GM12873 (cell line): Measurements from ENCODE around the gene ATP4B.

Experiments
- CTCF ChIP-seq: IDR thresholded peaks from 2 replicates; pipeline ENCODE4 v1.5.1; 2012; ENCODE audit warnings: low read depth, mild to moderate bottlenecking, moderate library complexity, low read length, control low read depth; ENCODE audit not compliant: insufficient read depth; ENCODE audit errors: missing control alignments

The ATP4B gene

GRCh38 chr13:113657851-113658741 is at the start of gene ATP4B:
Gene ATP4B, minus strand, starts transcription at chr13:113658198. Its CDS starts 54 bp downstream, at chr13:113658144.
- no peak for TF ChIP-seq CTCF

- no peak for TF ChIP-seq CTCF
These were observed 14.1 kb upstream of the ATP4B start for GRCh38 chr13:113672002-113672651.

- no peak for TF ChIP-seq CTCF
These were observed 13.3 kb upstream of the ATP4B start for GRCh38 chr13:113671066-113672001.

- TF ChIP-seq CTCF, result no peak
These were observed 12.5 kb upstream of the ATP4B start for GRCh38 chr13:113670541-113670940.

- TF ChIP-seq CTCF, result no peak
These were observed 11.8 kb upstream of the ATP4B start for GRCh38 chr13:113669755-113670341.

- TF ChIP-seq CTCF, result no peak
These were observed 11.3 kb upstream of the ATP4B start for GRCh38 chr13:113669231-113669754.
